IMR-90 (cell line): Measurements from ENCODE around the gene NSL1. TPM values are rescaled to one million over a fixed set of nuclear protein-coding genes. Genes with fewer than 3 reads are reported as not detected.

Experiments
- ATAC-seq: fragments of 200-7000 bp; cut with Tn5 transposase; 2 replicates; pipeline ENCODE4 v1.9.1; 2020; ENCODE audit warnings: low read depth, mild to moderate bottlenecking, moderate library complexity
- BruUV-seq: library from RNA; stranded (reverse); fragments of 400-500 nt; replicated peaks from 2 replicates; lab custom pipeline; 2021; lab: Mats Ljungman, UMichigan
- CTCF ChIA-PET: fragments of 300-600 bp; formaldehyde crosslinking; extraction: SDS; loops from one replicate; lab custom pipeline; 2021; ENCODE audit warnings: antibody characterized with exemption; lab: Yijun Ruan, JAX
- POLR2A ChIA-PET: fragments of 300-600 bp; sonication (Branson Sonifier 250); formaldehyde crosslinking; loops from one replicate; lab custom pipeline; 2022; ENCODE audit warnings: antibody characterized with exemption; ENCODE audit not compliant: unreplicated experiment; lab: Charles Lee
- DNase-seq: peaks from one replicate; pipeline ENCODE4 v3.0.0; 2013
- H2AFZ ChIP-seq: replicated peaks from 2 replicates; pipeline ENCODE3; 2013; ENCODE audit warnings: low read length, mild to moderate bottlenecking; ENCODE audit not compliant: poor library complexity
- H2AK5ac ChIP-seq: 2 replicates; pipeline ENCODE4 v1.6.1; 2013; ENCODE audit warnings: low read depth, low read length, inconsistent platforms
- H2AK9ac ChIP-seq: replicated peaks from 2 replicates; pipeline ENCODE3; 2013; ENCODE audit warnings: mild to moderate bottlenecking, low read depth, low read length, moderate library complexity; ENCODE audit not compliant: poor library complexity
- H2BK120ac ChIP-seq: 2 replicates; pipeline ENCODE4 v1.6.1; 2013; ENCODE audit warnings: low read depth, low read length, inconsistent platforms
- H2BK15ac ChIP-seq: 3 replicates; pipeline ENCODE4 v1.6.1; 2013; ENCODE audit warnings: low read depth, low read length, inconsistent platforms
- H2BK20ac ChIP-seq: 2 replicates; pipeline ENCODE4 v1.6.1; 2013; ENCODE audit warnings: low read depth, mild to moderate bottlenecking, inconsistent platforms, low read length, moderate library complexity
- H2BK5ac ChIP-seq: 2 replicates; pipeline ENCODE4 v1.6.1; 2013; ENCODE audit warnings: mild to moderate bottlenecking, low read depth, low read length, inconsistent platforms; ENCODE audit not compliant: poor library complexity, severe bottlenecking
- H3K14ac ChIP-seq: replicated peaks from 2 replicates; pipeline ENCODE4 v1.6.1; 2013; ENCODE audit warnings: low read depth, low read length, inconsistent platforms
- H3K18ac ChIP-seq: 2 replicates; pipeline ENCODE4 v1.6.1; 2013; ENCODE audit warnings: low read depth, low read length, control low read depth
- H3K23ac ChIP-seq: 2 replicates; pipeline ENCODE4 v1.6.1; 2013; ENCODE audit warnings: low read depth, low read length, inconsistent platforms
- H3K27ac ChIP-seq: 2 replicates; pipeline ENCODE4 v1.5.1; 2013; ENCODE audit warnings: mild to moderate bottlenecking, control low read depth, low read length; ENCODE audit not compliant: insufficient read depth
- H3K27me3 ChIP-seq: 2 replicates; pipeline ENCODE4 v1.6.1; 2013; ENCODE audit warnings: low read length; ENCODE audit not compliant: control insufficient read depth, insufficient read depth
- H3K36me3 ChIP-seq: 2 replicates; pipeline ENCODE4 v1.6.1; 2013; ENCODE audit warnings: low read length, mixed read lengths; ENCODE audit not compliant: control insufficient read depth, insufficient read depth
- H3K4ac ChIP-seq: 2 replicates; pipeline ENCODE4 v1.6.1; 2013; ENCODE audit warnings: low read depth, low read length, inconsistent platforms
- H3K4me1 ChIP-seq: 2 replicates; pipeline ENCODE4 v1.6.1; 2013; ENCODE audit warnings: low read length, mixed read lengths; ENCODE audit not compliant: control insufficient read depth, insufficient read depth
- H3K4me2 ChIP-seq: 2 replicates; pipeline ENCODE4 v1.6.1; 2013; ENCODE audit warnings: low read depth, mild to moderate bottlenecking, control low read depth, low read length, moderate library complexity
- H3K4me3 ChIP-seq: 2 replicates; pipeline ENCODE4 v1.5.1; 2013; ENCODE audit warnings: low read depth, mild to moderate bottlenecking, control low read depth, low read length, moderate library complexity; ENCODE audit not compliant: insufficient read depth
- H3K56ac ChIP-seq: 2 replicates; pipeline ENCODE4 v1.6.1; 2013; ENCODE audit warnings: low read length, inconsistent platforms; ENCODE audit not compliant: insufficient read depth; ENCODE audit errors: extremely low read depth
- H3K79me1 ChIP-seq, 2 experiments: 2 replicates each; pipeline ENCODE4 v1.6.1; 2013; ENCODE audit warnings: low read length in 2 of 2, inconsistent platforms in 1 of 2, low read depth in 1 of 2
- H3K9ac ChIP-seq: 2 replicates; pipeline ENCODE4 v1.6.1; 2013; ENCODE audit warnings: low read depth, low read length, control low read depth
- H3K9me1 ChIP-seq: 2 replicates; pipeline ENCODE4 v1.6.1; 2013; ENCODE audit warnings: low read length, inconsistent platforms; ENCODE audit not compliant: insufficient read depth
- H3K9me3 ChIP-seq: 2 replicates; pipeline ENCODE4 v1.6.1; 2013; ENCODE audit warnings: low read length; ENCODE audit not compliant: control insufficient read depth, insufficient read depth
- H4K20me1 ChIP-seq: 2 replicates; pipeline ENCODE4 v1.6.1; 2013; ENCODE audit warnings: low read length, inconsistent platforms; ENCODE audit not compliant: insufficient read depth
- H4K5ac ChIP-seq: 2 replicates; pipeline ENCODE4 v1.6.1; 2013; ENCODE audit warnings: mild to moderate bottlenecking, low read depth, low read length, control low read depth
- H4K8ac ChIP-seq, 2 experiments: 2 replicates each; pipeline ENCODE4 v1.6.1; 2013; ENCODE audit warnings: low read depth in 2 of 2, low read length in 2 of 2, control low read depth in 1 of 2, inconsistent platforms in 1 of 2
- H4K91ac ChIP-seq: 2 replicates; pipeline ENCODE4 v1.6.1; 2013; ENCODE audit warnings: low read depth, low read length, inconsistent platforms; ENCODE audit not compliant: insufficient read depth
- BHLHE40 ChIP-seq: fragments of 150-350 bp; IDR thresholded peaks from 2 replicates; pipeline ENCODE4 v1.6.1; 2016; ENCODE audit warnings: mild to moderate bottlenecking, low read depth, low read length
- CHD1 ChIP-seq: IDR thresholded peaks from 2 replicates; pipeline ENCODE4 v1.6.1; 2012; ENCODE audit warnings: low read depth, low read length, improper control_type of control experiment
- FOS ChIP-seq: fragments of 150-350 bp; IDR thresholded peaks from 2 replicates; pipeline ENCODE4 v1.6.1; 2016; ENCODE audit warnings: low read depth, low read length
- MAFK ChIP-seq: IDR thresholded peaks from 2 replicates; pipeline ENCODE4 v1.6.1; 2012; ENCODE audit warnings: low read depth, low read length, improper control_type of control experiment
- MAZ ChIP-seq: IDR thresholded peaks from 2 replicates; pipeline ENCODE4 v1.6.1; 2012; ENCODE audit warnings: low read depth, mild to moderate bottlenecking, low read length, improper control_type of control experiment, moderate library complexity, borderline replicate concordance
- MXI1 ChIP-seq: IDR thresholded peaks from 2 replicates; pipeline ENCODE4 v1.6.1; 2012; ENCODE audit warnings: low read depth, mild to moderate bottlenecking, low read length, moderate library complexity, borderline replicate concordance
- NFE2L2 ChIP-seq: fragments of 150-350 bp; IDR thresholded peaks from 2 replicates; pipeline ENCODE4 v1.6.1; 2016; ENCODE audit warnings: low read depth, mild to moderate bottlenecking, low read length
- POLR2A ChIP-seq: IDR thresholded peaks from 2 replicates; pipeline ENCODE4 v1.6.1; 2012; ENCODE audit warnings: mild to moderate bottlenecking, low read depth, low read length
- RAD21 ChIP-seq: IDR thresholded peaks from 2 replicates; pipeline ENCODE4 v1.6.1; 2012; ENCODE audit warnings: low read length, improper control_type of control experiment
- RCOR1 ChIP-seq: IDR thresholded peaks from 2 replicates; pipeline ENCODE4 v1.6.1; 2012; ENCODE audit warnings: mild to moderate bottlenecking, low read length, improper control_type of control experiment; ENCODE audit not compliant: insufficient replicate concordance
- RFX5 ChIP-seq: IDR thresholded peaks from 2 replicates; pipeline ENCODE4 v1.8.0; 2012; ENCODE audit warnings: low read depth, mild to moderate bottlenecking, low read length, moderate library complexity
- WGBS, 2 experiments: methylation state at CpG; one replicate each; pipeline versions ENCODE4 v1.1.5 to v1.1.7; 2013; ENCODE audit warnings: missing lambda C conversion rate in 2 of 2; ENCODE audit not compliant: insufficient read length in 1 of 2; ENCODE audit errors: extremely low coverage in 2 of 2; 5-methylcytosine and 5-hydroxymethylcytosine counted together
- dilution Hi-C: fragments of 300-500 bp; cut with HindIII; formaldehyde crosslinking; loops from one replicate; pipeline ENCODE4 v1.14.3; 2018; ENCODE audit warnings: low sequenced_read_pairs; ENCODE audit not compliant: unreplicated experiment
- in situ Hi-C: fragments of 300-500 bp; cut with MboI; formaldehyde crosslinking; loops from 3 replicates; pipeline ENCODE4 v1.14.3; 2019; ENCODE audit warnings: low sequenced_read_pairs, inconsistent platforms, mixed read lengths
- intact Hi-C: fragments of 100-400 bp; cut with micrococcal nuclease; formaldehyde crosslinking; loops from 2 replicates; pipeline ENCODE4 v1.10.0; 2022
- polyA plus RNA-seq, 3 experiments: library from polyadenylated mRNA; depleted of rRNA; stranded (reverse); fragments of >200 nt; gene quantifications; 2 replicates each; pipeline ENCODE4 v1.2.3, GENCODE V29; 2012; ENCODE audit warnings: low replicate concordance in 1 of 3
- total RNA-seq: library from RNA; depleted of rRNA; stranded (reverse); fragments of >200 nt; gene quantifications from 2 replicates; pipeline ENCODE4 v1.2.3, GENCODE V29; 2012
- TF ChIP-seq, protein P1 (sequence below): conservative IDR thresholded peaks from 2 replicates; pipeline ENCODE4 v1.5.1; 2012; ENCODE audit warnings: mild to moderate bottlenecking, low read depth, low read length, improper control_type of control experiment
- TF ChIP-seq, protein P2 (sequence below): fragments of 150-350 bp; IDR thresholded peaks from 2 replicates; pipeline ENCODE4 v1.6.1; 2017; ENCODE audit warnings: mild to moderate bottlenecking, antibody characterized with exemption, low read length, low read depth
- TF ChIP-seq, protein P3 (sequence below): fragments of 150-350 bp; IDR thresholded peaks from 2 replicates; pipeline ENCODE4 v1.6.1; 2016; ENCODE audit warnings: low read depth, mild to moderate bottlenecking, low read length, moderate library complexity, borderline replicate concordance

The NSL1 gene
- total and polyA plus RNA-seq, 2 of the 4 experiments (the other 2 are of a cell fraction) = 19.1 to 42.5 TPM

DNA sequence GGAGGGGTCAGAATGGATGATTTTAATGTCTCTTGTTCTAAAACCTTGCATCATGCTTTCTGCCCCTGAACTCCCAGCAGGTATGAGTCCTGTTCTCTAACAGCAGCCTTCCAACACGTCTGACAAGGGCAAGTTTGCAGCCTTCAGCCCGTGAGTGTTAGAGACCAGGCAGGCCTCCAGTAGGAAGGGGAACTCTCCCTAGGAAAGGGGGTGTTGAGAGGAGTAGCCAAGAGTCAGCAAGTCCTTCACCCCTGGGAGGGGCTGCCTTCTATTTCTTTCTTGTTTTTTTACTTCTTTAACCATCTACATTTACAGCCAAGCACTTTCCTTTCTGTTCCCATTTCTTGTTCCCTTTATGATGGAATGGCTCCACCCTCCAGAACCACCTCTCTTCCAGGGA, 106.1 kb downstream of the NSL1 start:
- Histone ChIP-seq H3K56ac (no peak overlapping the region), H2AFZ (no peak overlapping the region), H3K4me3 (no peak overlapping the region), H3K14ac (no peak overlapping the region), H2AK5ac (no peak overlapping the region), H2BK15ac (no peak overlapping the region), H3K27ac (no peak overlapping the region), H4K8ac (no peak overlapping the region), H3K4me2 (no peak overlapping the region), H3K18ac (no peak overlapping the region), H4K5ac (no peak overlapping the region), H3K27me3 (no peaks in the 10 kb centered on the region), H2BK120ac (no peak overlapping the region), H2BK20ac (no peak overlapping the region), H3K9me1 (peaks cover 8% of the 10 kb centered on the region), H3K23ac (no peak overlapping the region), H2AK9ac (no peak overlapping the region), H3K4me1 (peaks cover 6% of the 10 kb centered on the region; the same call in 1 of the 2 replicates), H2BK5ac (no peak overlapping the region), H3K79me1 (no peaks in the 10 kb centered on the region), H4K20me1 (no peaks in the 10 kb centered on the region), H3K4ac (no peak overlapping the region), H3K36me3 (no peaks in the 10 kb centered on the region), H4K91ac (no peak overlapping the region), H3K9ac (no peak overlapping the region), H3K9me3 (no peaks in the 10 kb centered on the region)
- TF ChIP-seq POLR2A = no peak
- no peak for TF ChIP-seq RFX5
- TF ChIP-seq MAZ = no peak
- TF ChIP-seq, protein P1, sequence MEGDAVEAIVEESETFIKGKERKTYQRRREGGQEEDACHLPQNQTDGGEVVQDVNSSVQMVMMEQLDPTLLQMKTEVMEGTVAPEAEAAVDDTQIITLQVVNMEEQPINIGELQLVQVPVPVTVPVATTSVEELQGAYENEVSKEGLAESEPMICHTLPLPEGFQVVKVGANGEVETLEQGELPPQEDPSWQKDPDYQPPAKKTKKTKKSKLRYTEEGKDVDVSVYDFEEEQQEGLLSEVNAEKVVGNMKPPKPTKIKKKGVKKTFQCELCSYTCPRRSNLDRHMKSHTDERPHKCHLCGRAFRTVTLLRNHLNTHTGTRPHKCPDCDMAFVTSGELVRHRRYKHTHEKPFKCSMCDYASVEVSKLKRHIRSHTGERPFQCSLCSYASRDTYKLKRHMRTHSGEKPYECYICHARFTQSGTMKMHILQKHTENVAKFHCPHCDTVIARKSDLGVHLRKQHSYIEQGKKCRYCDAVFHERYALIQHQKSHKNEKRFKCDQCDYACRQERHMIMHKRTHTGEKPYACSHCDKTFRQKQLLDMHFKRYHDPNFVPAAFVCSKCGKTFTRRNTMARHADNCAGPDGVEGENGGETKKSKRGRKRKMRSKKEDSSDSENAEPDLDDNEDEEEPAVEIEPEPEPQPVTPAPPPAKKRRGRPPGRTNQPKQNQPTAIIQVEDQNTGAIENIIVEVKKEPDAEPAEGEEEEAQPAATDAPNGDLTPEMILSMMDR = no peak
- no peak for TF ChIP-seq BHLHE40
- TF ChIP-seq MXI1 = no peak
- TF ChIP-seq, protein P2, sequence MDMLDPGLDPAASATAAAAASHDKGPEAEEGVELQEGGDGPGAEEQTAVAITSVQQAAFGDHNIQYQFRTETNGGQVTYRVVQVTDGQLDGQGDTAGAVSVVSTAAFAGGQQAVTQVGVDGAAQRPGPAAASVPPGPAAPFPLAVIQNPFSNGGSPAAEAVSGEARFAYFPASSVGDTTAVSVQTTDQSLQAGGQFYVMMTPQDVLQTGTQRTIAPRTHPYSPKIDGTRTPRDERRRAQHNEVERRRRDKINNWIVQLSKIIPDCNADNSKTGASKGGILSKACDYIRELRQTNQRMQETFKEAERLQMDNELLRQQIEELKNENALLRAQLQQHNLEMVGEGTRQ = no peak
- TF ChIP-seq RCOR1 = no peak
- TF ChIP-seq RAD21 = no peak
- TF ChIP-seq, protein P3, sequence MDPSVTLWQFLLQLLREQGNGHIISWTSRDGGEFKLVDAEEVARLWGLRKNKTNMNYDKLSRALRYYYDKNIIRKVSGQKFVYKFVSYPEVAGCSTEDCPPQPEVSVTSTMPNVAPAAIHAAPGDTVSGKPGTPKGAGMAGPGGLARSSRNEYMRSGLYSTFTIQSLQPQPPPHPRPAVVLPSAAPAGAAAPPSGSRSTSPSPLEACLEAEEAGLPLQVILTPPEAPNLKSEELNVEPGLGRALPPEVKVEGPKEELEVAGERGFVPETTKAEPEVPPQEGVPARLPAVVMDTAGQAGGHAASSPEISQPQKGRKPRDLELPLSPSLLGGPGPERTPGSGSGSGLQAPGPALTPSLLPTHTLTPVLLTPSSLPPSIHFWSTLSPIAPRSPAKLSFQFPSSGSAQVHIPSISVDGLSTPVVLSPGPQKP = no peak
- TF ChIP-seq FOS = no peak
- TF ChIP-seq CHD1 = no peak
- TF ChIP-seq NFE2L2 = no peak
- no peak for TF ChIP-seq MAFK
- POLR2A ChIA-PET = no interaction called here
- ATAC-seq = no peak
- dilution Hi-C loops (no loop called here), in situ Hi-C loops (no loop called here), intact Hi-C loops (no loop called here)
- CTCF ChIA-PET = no interaction called here
- WGBS, 2 experiments = no CpG with 5 or more reads among the region's 2 CpGs
- DNase-seq = no peak
- no TSS peak for BruUV-seq
